Femur (tissue), 1 donor: ENCODE measurements around the gene BCAR1.
"Not testable (repeated sequence)": the region's sequence is repeated elsewhere in the genome, so short reads cannot be mapped to it uniquely, and the experiment has no call there.

Experiments
- DNase-seq: peaks from one replicate; pipeline ENCODE4 v3.0.0-alpha.2; 2017

BCAR1 gene

DNA sequence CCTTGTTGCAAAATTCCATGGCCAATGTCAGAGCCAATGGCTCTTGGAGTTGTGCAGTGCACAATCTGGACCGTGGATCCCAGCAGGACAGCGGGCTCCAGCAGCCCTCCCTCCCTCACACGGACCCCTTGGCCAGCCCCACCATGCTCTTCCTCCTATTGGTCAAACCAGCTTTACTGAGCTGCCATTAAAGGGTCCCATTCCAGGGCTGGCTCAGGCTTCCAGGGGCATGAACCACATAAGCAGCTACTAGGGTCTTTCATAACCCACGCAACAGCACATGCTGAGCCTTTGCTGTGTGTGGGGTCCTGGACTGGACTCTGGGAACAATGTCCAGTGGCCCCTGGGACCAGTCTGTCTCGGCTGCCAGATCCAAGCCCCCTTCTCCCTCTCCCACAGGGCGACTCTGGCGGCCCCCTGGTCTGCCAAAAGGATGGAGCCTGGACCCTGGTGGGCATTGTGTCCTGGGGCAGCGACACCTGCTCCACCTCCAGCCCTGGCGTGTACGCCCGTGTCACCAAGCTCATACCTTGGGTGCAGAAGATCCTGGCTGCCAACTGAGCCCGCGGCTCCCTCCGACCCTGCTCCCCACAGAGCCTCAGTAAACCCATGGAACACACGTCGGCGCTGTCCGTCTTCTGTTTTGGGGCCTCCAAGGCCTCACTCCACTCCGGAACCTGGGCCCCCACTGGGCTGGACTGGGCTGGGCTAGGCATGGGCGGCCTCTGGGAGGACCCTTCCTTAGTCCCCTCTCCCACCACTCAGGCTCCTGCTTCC is 26.9 kb downstream of the BCAR1 start:
- DNase-seq, result no peak

DNA sequence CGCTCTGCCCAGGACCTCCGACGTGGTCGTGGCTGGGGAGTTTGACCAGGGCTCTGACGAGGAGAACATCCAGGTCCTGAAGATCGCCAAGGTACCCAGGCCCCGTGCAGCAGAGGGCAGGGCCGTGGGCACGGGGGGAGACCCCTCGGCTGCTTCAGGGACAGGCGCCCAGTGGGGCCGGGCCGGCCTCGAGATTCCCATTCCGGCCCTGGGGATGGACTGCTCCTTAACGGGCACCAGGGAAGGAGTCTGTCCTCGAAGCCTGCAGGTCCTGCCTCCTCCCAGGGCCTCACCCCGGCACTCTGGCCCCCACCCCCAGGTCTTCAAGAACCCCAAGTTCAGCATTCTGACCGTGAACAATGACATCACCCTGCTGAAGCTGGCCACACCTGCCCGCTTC is 28.3 kb downstream of the BCAR1 start:
- not testable (repeated sequence) for DNase-seq

DNA sequence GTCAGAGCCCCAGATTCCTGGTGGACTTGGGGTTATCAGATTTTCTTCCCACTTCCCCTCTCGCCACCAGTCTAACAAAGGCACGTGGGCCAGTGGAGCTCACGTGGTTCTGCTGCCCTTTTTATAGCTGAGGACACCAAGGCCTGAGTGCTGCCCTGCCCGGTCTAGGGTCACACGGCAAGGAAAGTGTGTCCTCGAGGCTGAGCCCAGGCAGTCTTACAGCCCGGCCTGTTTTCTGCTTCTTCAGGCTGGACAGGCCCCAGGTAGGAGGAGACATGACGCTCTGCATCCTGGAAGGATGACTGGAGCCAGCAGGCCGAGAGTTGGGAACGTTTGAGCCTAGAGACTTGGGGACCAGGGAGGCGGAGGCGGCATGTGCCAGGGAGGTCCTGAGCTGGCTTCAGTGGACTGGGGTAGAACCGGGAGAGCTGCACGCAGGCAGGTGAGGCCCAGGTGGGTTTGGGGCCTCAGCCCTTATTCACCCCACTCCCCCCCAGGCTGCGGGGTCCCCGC is 29.1 kb downstream of the BCAR1 start:
- peak; percentile 81 for DNase-seq

DNA sequence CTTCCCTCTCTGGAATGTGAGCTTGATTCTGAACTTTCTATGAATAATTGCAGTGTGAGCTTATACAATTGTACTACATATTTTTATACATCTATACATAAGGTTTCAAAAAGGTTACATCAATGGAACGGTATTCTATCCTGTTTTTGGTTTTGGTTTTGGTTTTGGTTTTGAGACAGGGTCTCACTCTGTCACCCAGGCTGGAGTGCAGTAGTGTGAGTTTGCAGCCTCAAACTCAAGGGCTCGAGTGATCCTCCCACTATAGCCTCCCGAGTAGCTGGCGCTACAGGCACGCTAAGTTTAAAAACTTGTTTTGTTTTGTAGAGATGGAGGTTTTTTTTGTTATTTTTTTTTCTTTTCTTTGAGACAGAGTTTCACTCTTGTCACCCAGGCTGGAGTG is 31.6 kb downstream of the BCAR1 start:
- no peak for DNase-seq

DNA sequence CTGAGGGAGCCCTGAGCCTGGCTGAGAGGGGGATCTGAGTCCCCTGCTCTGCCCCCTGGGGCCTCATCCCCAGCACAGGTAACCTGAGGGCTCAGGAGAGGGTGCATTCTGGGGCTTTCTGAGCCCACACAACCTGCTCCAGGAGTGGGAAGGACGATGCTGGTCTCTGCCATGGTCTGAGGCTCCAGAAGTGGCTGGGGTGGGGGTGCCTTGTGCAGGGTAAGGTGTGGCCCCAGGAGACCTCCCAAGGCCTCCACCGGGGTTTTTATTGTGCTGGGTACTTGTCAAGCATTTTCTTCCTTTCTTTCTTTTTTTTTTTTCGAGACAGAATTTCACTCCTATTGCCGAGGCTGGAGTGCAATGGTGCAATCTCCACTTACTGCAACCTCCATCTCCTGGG is 32.3 kb downstream of the BCAR1 start:
- DNase-seq, result no peak

DNA sequence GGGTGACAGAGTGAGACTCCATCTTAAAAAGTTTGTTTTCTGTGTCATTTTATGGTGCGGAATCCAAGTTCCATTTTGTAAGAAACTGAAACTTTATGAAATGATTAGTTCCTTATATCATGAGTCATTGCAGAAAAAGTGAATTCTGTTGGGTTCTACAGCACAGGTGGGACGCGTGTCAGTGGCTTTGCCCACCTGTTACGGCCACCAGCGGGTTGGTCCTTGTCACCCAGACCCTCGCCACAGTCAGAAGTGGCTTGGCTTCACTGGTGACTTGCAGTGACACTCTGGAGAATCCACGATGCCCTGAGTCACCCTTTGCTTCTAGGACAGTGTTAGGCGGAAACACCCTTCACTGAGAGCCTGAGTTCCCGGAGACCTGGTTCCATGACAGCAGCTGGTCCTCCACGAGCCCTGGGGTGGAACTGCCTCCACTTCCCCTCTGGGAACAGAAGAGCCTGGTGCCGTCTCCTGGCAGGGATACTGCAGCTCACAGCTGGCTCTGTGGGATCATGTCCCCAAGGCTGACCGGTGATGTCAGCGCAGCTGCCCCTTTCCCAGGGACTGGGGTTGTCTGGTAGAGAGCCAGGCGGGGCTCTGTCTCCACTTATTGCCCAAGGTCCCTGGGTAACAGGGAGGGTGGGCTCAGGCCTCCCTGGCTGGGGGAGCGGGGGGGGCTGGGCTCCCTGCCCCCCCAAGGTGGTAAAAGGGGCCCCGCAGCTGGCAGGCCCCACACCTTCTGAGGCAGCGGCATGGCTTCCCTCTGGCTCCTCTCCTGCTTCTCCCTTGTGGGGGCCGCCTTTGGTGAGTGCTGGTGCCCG is 33.0 kb downstream of the BCAR1 start, which contains the start of gene CTRB1:
Gene CTRB1, plus strand, starts transcription at position 733 of the 821 bp plus-strand sequence. Its CDS starts 20 bp downstream, at position 753.
- no peak for DNase-seq

DNA sequence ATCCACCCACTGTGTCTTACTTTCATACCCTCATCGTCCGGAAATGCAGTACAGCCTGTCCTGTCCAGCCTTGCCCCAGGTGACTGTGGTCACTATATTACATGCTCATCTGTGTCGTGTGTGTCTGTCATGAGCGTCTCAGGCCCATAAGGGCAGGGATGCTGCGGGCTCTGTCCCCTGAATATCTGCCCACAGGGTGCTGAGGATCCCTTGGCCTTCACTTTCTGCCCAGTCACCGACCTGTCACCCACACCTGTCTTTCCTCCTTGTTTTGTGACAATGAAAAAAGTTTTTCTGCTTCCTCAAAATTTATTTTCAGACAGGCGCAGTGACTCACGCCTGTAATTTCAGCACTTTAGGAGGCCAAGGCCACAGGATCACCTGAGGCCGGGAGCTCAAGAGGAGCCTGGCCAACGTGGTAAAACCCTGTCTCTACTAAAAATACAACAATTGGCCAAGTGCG is 34.0 kb downstream of the BCAR1 start:
- DNase-seq, result no peak

DNA sequence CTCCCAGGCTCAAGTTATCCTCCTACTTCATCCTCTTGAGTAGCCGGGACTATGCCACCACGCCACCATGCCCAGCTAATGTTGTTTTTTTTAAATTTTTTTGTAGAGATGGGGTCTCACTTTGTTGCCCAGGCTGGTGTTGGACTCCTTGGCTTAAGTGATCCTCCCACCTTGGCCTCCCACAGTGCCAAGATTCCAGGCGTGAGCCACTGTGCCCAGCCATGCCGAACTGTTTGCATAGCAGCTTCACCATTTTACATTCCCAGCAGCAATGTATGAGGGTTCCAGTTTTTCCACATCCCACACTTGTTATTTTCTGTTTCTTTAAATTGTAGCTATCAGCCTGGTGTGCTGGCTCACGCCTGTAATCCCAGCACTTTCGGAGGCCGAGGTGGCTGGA is 34.8 kb downstream of the BCAR1 start:
- no peak for DNase-seq

DNA sequence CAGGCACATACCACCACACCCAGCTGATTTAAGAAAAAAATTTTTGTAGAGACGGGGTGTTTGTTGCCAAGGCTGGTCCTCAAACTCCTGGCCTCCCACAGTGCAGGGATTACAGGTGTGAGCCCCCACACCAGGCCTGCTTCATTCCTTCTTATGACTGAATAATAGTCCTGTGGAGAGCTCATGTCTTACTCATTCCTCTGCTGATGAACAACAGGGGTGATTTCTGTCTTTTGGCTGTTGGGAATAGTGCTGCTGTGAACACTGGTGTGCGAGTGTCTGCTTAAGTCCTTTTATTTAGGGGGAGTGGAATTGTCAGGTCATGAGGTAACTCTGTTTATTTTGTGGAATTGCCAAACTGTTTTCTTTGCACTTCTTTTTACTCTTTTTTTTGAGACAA is 35.3 kb downstream of the BCAR1 start:
- no peak for DNase-seq

DNA sequence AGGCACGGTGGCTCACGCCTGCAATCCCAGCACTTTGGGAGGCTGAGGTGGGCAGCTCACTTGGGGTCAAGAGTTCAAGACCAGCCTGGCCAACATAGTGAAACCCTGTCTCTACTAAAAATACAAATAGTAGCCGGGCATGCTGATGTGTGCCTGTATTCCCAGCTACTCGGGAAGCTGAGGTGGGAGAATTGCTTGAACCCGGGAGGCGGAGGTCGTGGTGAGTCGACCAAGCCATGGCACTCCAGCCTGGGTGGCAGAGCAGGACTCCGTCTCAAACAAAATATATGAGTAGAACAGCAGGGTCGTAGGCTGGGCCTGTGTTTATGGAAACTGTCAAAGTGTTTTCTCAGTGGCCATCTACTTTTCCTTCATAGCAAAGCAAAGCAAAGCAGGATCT is 40.1 kb downstream of the BCAR1 start:
- not testable (repeated sequence) for DNase-seq

DNA sequence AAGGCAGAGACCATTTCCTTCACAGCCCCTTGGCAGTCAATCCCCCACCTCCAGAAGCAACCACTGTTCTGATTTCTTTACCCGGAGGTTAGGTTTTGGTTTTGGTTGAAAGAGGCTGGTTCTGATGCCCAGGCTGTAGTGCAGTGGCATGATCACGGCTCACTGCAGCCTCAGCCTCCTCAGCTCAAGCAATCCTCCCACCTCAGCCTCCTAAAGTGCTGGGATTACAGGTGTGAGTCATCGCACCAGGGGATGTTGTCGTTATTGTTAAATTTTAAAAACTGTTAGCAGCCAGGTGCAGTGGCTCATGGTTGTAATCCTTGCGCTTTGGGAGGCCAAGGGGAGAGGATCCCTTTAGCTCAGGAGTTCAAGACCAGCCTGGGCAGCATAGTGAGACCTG is 41.5 kb downstream of the BCAR1 start:
- DNase-seq, result no peak

DNA sequence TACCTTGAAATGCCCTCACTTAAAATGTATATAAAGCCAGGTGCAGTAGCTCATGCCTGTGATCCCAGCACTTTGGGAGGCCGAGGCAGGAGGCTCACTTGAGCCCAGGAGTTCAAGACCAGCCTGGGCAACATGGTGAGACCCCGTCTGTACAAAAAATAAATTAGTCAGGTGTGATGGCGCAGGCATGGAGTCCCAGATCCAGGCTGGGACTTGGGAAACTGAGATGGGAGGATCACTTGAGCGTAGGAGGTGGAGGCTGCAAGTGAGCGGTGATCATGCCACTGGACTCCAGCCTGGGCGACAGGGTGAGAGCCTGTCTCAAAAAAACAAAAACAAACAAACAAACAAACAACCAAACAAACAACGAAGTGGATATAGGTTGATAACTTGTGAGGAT is 41.9 kb downstream of the BCAR1 start:
- DNase-seq, result not testable (repeated sequence)

DNA sequence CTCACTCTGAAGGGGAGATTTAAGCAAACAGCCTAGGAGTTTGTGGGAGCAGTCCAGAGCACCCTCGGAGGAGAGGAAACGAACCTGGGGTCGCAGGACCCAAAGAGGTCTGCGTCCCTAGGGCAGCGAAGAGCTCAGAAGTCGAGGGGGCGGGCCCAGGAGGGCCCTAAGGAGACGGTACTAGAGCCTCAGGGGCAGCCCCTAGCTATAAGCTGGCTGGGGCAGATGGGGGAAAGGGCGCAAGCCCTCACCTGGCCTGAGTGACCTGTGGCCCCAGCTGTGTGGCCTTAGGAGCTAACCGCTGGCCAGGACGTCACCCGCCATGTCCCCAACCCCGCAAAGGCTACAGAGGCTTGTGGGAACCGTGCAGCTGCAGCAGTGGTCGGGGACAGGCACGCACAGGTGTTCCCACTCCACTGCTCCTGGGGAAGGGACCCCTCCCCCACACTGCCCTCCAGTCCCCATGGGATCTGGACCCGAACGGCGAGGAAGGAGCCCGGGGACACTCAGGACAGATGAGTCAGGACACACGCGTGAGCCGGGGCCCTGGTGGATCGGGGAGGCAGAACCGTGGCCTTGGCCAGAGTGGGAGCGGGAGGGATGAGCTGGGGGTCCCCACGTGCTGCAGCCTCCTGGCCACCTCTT is 42.4 kb downstream of the BCAR1 start:
- no peak for DNase-seq

DNA sequence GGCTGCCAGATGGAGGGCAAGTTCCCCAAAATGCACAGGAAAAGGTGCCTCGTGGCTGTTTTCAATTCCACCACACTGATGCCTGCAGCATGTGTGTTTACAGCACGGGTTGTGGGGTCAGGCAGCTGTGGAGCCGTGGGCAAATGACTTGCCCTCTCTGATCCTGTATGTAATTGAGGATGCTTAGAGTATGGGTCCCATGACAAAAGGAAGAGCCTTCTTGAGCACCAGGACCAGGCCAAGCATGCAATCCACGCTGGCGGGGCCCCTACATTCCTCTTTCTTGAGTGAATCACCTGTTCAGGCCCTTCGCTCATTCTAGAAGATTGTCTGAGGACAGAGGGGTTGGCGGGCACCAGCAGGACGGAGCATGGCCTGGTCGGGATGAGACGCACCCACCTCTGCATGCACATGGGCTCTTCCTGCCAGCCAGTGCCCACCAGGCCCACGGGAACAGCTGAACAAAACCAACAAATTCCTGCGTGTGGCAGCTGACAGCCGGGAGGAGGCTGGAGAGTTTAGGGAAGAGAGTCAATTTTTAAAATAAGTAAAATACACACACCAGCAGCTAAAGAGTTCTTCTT is 43.1 kb downstream of the BCAR1 start:
- DNase-seq, result no peak

DNA sequence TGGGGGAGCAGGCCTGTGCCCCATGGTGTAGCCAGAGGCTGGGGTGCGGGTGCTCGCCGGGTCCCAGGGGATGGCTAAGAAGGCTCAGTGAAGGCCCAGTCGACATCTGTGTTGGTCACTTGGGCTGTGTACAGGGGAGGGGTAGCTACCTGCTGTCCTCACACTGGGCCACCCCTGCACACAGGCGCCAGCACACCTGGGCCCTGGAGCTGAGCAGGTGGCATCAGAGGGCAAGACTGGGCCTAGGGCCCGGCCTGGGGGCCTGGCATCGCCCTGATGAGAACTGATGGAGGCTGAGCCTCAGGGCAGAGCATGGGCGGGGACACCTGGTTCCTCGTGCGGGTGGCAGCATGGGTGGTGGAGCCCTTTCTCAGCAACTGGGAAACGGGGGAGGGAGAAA is 43.6 kb downstream of the BCAR1 start:
- DNase-seq, result no peak

DNA sequence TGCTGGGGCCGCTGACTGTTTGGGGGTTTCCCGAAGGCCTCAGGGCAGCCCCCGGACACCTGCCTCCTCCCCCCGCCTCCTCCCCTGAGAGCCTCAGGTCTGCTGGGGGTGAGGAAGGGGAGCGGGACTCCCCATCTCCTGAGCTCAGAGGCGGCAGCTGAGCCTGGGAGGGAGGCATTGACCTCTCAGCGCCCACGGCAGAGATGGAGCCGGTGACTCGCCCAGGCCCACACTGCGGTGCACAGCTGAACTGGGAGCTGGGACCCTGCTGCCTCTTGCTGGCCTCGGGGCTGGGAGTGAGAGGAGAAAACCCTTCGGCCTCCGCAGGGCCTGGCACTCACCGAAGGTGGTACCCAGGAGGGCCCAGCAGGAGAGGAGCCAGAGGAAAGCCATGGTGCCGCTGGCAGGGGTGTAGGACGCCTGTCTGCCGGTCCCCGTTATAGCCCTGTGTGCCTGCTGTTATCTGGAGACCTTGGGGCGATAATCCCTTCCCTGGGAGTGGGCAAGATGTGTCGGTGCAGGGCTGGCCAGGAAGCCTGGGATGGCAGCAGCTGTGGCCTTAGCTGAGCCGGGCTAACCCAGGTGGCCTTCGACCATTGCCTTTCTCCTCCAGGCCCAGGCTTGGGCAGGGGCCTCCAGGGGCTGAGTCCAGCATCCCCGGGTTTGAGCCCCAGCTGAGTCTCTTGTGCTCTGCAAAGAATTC is 44.5 kb downstream of the BCAR1 start, which contains the start of gene CTRB2:
Gene CTRB2, minus strand, starts transcription at position 413 of the 703 bp plus-strand sequence. Its CDS starts 20 bp downstream, at position 393.
- no peak for DNase-seq

DNA sequence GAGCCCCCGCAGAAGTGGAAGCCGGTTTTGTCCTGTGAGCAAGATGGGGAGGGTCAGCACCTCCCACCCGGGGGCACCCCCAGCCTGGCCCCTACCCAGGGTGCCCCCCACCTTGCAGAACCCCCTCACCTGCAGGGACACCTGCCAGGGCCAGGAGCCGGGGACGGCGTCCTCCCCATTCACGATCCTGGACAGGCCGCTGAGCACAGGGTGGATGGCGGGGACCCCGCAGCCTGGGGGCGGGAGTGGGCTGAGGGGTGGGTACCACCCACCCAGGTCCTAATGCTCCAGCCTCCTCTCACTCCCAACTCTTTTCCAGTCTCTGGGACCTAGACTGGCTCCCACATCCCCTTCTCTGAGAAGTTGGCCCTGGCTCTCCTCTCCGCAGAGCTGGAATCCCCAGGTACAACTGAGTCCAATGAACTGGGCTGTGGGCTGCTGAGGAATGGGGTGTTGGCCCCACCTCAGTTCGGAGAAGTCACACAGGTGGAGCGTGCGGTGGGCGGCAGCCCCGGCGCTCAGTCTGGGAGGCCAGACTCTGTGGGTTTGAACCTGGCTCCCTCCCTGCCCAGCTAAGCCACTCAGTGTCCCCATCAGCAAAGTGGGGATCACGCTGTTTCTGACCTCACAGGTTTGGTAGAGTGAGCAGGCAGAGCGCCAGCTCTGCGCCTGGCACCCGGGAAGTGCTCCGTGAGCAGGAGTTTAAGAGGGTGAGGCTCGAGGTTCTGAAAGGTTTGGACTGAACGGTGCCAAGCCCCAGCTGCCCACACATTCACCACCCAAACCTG is 45.3 kb downstream of the BCAR1 start:
- DNase-seq, result not testable (repeated sequence)

DNA sequence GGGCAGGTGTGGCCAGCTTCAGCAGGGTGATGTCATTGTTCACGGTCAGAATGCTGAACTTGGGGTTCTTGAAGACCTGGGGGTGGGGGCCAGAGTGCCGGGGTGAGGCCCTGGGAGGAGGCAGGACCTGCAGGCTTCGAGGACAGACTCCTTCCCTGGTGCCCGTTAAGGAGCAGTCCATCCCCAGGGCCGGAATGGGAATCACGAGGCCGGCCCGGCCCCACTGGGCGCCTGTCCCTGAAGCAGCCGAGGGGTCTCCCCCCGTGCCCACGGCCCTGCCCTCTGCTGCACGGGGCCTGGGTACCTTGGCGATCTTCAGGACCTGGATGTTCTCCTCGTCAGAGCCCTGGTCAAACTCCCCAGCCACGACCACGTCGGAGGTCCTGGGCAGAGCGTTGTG is 46.0 kb downstream of the BCAR1 start:
- DNase-seq, result not testable (repeated sequence)

DNA sequence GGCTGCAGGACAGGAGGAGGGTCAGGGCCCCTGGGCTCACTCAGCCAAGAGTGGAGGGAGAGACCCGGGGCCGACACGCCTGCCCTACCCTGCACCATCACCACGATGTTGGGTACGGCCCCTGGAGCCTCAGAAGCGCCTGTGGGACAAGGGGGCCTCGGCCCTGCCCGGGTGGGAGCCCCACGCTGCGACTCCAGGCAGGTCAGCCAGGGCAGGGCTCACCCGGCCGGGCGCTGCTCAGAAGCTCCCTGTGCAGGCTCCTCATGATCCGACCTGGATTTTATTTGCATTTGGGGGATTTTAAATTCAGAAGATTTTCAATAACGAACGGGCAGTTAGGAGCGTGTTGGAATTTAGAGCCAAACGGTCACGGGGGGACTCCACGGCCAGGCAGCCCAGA is 46.5 kb downstream of the BCAR1 start:
- DNase-seq, result not testable (repeated sequence)

DNA sequence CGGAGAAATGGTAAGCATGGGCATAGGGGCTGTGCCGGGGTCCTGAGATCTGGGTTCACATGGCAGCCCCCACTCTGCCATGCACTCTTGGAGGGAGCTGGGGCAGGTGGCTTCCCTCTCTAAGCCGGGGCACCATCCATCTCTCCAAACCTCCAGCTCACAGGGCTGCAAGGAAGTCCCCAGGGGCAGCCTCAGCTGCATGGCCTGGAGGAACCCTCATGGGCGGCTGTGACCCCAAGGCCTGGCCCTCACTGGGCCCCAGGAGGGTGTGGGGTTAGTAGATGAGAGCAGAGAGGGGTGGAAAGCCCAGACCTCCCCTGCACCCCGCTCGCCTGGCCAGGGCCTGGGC is 47.0 kb downstream of the BCAR1 start:
- DNase-seq, result no peak

DNA sequence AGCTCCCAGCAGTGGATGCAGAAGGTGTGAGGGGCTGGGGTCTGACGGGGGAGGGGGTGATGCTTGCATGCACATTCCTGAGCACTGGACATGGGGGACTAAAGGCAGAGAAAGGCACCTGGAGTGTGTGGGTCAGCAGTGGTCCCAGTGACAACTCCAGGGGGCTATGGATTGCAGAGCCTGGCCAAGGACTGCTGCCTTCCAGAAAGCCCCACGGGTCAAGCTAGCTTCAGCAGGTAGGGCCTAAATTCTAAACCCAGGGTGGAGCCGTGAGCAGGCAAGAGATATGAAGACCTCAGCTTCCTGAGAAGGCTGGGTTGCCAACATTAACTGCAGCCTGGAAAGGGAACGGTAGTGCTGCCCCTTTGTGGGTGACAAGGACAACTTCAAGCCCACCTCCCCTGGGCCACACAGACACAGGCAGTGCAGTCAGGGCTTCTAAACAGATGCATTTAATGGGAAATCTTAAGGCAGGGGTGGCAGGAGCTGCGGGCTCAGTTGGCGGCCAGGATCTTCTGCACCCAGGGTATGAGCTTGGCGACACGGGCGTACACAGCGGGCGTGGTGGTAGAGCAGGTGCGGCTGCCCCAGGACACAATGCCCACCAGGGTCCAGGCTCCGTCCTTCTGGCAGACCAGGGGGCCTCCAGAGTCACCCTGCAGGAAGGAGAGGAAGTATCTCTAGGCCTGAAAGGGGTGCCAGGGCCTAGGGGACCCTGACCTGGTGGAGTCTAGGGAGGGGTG is 47.6 kb downstream of the BCAR1 start:
- no peak for DNase-seq
